Measurements from ENCODE around the gene ST6GAL1. TPM values are rescaled to one million over a fixed set of nuclear protein-coding genes. Genes with fewer than 3 reads are reported as not detected.
"Not testable (repeated sequence)": the region's sequence is repeated elsewhere in the genome, so short reads cannot be mapped to it uniquely, and the experiment has no call there.

ST6GAL1 gene
- total RNA-seq, 1 donor from 2014 or later = 74.0 TPM

DNA sequence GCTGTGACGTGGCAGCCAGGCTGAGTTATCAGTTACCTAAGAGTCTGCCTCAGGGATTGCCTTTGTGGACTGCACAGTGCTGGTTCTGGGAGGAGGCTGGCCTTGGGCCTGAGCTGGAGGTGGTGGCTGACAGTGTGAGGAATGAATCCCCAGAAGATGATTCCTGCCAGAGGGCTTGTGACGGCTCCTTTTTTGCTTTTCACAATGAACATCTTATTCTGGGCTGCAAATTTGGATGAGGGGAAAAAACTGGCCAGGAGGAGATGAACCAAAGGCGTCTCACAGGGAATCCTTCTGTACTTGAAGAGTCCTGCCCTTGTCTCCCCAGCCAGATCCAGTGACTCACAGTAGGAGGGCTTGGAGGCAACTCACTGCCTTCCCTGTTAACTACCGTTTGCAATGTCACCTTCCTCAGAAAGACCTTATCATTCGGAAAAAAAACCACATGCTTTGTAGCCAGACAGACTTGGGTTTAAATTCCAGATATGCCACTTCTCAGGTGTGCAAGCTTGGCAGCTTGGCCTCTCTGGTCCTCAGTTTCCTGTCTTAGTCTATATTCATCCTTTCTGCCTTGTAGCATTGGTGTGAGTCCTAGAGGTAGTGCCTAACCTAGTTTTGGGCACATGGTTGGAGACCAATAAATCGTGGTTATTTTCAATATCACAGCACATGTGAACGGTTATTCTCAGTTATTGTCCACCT is 19.1 kb downstream of the ST6GAL1 start:
- H3K27ac Mint-ChIP-seq = peak overlapping the region; percentile 69
- H3K36me3 Mint-ChIP-seq (ENCODE audit: insufficient read depth) = peaks cover 26% of the 10 kb centered on the region
- TF ChIP-seq, protein P1, sequence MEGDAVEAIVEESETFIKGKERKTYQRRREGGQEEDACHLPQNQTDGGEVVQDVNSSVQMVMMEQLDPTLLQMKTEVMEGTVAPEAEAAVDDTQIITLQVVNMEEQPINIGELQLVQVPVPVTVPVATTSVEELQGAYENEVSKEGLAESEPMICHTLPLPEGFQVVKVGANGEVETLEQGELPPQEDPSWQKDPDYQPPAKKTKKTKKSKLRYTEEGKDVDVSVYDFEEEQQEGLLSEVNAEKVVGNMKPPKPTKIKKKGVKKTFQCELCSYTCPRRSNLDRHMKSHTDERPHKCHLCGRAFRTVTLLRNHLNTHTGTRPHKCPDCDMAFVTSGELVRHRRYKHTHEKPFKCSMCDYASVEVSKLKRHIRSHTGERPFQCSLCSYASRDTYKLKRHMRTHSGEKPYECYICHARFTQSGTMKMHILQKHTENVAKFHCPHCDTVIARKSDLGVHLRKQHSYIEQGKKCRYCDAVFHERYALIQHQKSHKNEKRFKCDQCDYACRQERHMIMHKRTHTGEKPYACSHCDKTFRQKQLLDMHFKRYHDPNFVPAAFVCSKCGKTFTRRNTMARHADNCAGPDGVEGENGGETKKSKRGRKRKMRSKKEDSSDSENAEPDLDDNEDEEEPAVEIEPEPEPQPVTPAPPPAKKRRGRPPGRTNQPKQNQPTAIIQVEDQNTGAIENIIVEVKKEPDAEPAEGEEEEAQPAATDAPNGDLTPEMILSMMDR (IDR thresholded peaks at IDR 0.05; ENCODE audit: unreplicated experiment) = no peak
- peaks cover 13% of the 10 kb centered on the region for H3K4me1 Mint-ChIP-seq (ENCODE audit: low read depth)
- H3K27me3 Mint-ChIP-seq = no peaks in the 10 kb centered on the region
- no peak for DNase-seq (ENCODE audit: low spot score, unreplicated experiment)
- H3K4me3 Mint-ChIP-seq (ENCODE audit: low read depth) = no peak overlapping the region
- peaks cover 6% of the 10 kb centered on the region for H3K9me3 Mint-ChIP-seq (ENCODE audit: low read depth)

GRCh38 chr3:186950402-186951093 is 20.2 kb downstream of the ST6GAL1 start:
- TF ChIP-seq, protein P1 (IDR thresholded peaks at IDR 0.05; ENCODE audit: unreplicated experiment) = no peak
- no peak for DNase-seq (ENCODE audit: low spot score, unreplicated experiment)
- Mint-ChIP-seq H3K4me3 (ENCODE audit: low read depth) (no peak overlapping the region), H3K27ac (no peak overlapping the region), H3K4me1 (ENCODE audit: low read depth) (peaks cover 10% of the 10 kb centered on the region), H3K27me3 (no peaks in the 10 kb centered on the region), H3K36me3 (ENCODE audit: insufficient read depth) (peaks cover 31% of the 10 kb centered on the region), H3K9me3 (ENCODE audit: low read depth) (peaks cover 8% of the 10 kb centered on the region)

DNA sequence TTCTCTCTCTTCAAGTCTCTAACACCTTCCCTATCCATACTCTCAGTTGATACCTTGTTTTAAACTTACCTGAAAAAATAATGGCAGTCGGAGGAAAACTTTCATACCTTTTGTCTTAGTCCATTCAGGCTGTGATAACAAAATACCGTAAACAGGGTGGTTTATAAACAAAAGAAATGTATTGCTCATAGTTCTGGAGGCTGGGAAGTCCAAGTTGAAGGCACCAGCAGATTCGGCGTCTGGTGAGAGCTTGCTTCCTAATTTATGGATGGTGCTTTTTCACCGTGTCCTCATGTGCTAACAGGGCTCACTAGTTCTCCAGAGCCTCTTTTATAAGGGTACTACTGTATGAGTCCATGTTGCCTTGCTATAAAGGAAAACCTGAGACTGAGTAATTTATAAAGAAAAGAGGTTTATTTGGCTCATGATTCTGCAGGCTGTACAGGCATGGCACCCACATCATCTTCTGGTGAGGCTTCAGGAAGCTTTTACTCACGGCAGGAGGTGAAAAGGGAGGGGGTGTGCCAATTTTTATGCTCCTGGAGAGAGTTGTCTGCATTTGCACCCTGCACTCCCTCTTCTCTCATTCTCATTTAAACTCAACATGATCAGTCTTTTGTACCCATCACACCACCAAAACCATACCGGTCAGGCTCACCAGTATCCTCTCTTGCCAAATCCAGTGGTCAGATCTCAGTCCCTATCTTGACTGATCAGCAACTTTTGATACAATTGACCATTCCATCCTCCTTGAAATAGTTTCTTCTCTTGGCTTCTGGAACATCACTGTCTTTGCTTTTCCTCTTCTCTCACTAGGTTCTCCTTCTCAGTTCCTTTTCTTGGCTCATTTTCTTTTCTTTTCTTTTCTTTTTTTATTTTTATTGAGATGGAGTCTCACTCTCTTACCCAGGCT is 21.6 kb downstream of the ST6GAL1 start:
- TF ChIP-seq, protein P1 (IDR thresholded peaks at IDR 0.05; ENCODE audit: unreplicated experiment) = no peak
- H3K27ac Mint-ChIP-seq = no peak overlapping the region
- H3K9me3 Mint-ChIP-seq (ENCODE audit: low read depth) = peaks cover 8% of the 10 kb centered on the region
- DNase-seq (ENCODE audit: low spot score, unreplicated experiment) = no peak
- H3K4me1 Mint-ChIP-seq (ENCODE audit: low read depth) = peaks cover 12% of the 10 kb centered on the region
- H3K4me3 Mint-ChIP-seq (ENCODE audit: low read depth) = no peak overlapping the region
- H3K36me3 Mint-ChIP-seq (ENCODE audit: insufficient read depth) = peaks cover 31% of the 10 kb centered on the region
- H3K27me3 Mint-ChIP-seq = no peaks in the 10 kb centered on the region

DNA sequence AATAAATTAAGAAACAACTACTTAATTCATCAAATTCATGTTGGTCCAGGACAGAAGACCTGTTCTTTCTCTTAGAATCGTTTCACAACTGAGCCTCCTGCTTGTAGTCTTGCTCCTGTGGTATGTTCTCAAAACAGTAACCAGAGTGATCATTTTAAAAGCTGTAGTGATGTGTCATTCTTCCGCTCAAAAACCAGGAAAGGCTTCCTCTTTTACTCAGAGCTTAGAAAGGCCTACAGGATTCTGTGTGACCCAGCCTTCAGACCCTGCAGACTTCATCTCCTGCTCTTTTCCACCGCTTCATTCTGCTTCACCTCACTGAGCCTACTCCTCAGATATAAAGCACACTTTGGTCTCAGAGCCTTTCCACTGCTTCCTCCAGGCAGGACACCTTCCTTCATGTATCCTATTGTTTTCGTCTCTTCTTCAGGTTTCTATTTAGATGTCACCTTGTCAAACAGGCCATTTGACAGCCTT is 22.7 kb downstream of the ST6GAL1 start:
- H3K4me1 Mint-ChIP-seq (ENCODE audit: low read depth) = peaks cover 8% of the 10 kb centered on the region
- no peak overlapping the region for H3K27ac Mint-ChIP-seq
- H3K36me3 Mint-ChIP-seq (ENCODE audit: insufficient read depth) = peaks cover 31% of the 10 kb centered on the region
- no peak for DNase-seq (ENCODE audit: low spot score, unreplicated experiment)
- H3K9me3 Mint-ChIP-seq (ENCODE audit: low read depth) = peaks cover 8% of the 10 kb centered on the region
- no peaks in the 10 kb centered on the region for H3K27me3 Mint-ChIP-seq
- H3K4me3 Mint-ChIP-seq (ENCODE audit: low read depth) = no peak overlapping the region
- TF ChIP-seq, protein P1 (IDR thresholded peaks at IDR 0.05; ENCODE audit: unreplicated experiment) = no peak

- H3K4me1 Mint-ChIP-seq (ENCODE audit: low read depth) = peaks cover 11% of the 10 kb centered on the region
- peak overlapping the region; percentile 89 for H3K27ac Mint-ChIP-seq
- H3K36me3 Mint-ChIP-seq (ENCODE audit: insufficient read depth) = peaks cover 30% of the 10 kb centered on the region
- not testable (repeated sequence) for H3K27me3 Mint-ChIP-seq; DNase-seq (ENCODE audit: low spot score, unreplicated experiment); H3K4me3 Mint-ChIP-seq (ENCODE audit: low read depth); H3K9me3 Mint-ChIP-seq (ENCODE audit: low read depth)
Measured at GRCh38 chr3:186953992-186954699, 23.8 kb downstream of the ST6GAL1 start.

Data from progenitor cell of endocrine pancreas (in vitro differentiated cells).